ENCODE data around the gene IGSF5. TPM values are rescaled to one million over a fixed set of nuclear protein-coding genes. Genes with fewer than 3 reads are reported as not detected.

IGSF5 gene
- total RNA-seq, 4 donors from 2014 or later, result not detected

DNA sequence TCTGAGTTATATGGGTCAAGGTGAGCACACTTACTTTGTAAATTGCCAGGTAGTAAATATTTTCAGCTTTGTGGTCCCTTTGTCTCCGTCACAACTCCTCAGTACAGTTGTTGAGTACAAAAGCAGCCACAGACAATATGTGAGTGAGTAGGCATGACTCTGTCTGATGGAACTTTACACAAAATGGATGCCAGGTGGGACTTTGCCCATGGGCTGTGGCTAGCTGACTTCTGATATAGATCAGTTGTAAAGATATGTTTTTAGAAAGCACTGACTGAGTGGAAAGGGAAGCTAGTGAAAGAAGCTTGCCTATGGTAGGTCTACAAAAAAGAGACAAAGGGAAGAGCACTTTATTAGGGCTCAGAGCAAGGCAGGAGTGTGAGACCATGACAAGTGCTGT is 23.1 kb upstream of the IGSF5 start:
- Histone ChIP-seq H3K4me3 (no peak overlapping the region), H3K27me3 (no peaks in the 10 kb centered on the region), H3K9me3 (no peaks in the 10 kb centered on the region), H3K36me3 (no peaks in the 10 kb centered on the region), H3K27ac (no peak overlapping the region), H3K4me1 (no peaks in the 10 kb centered on the region)
- intact Hi-C loops (cut with DNase I; ENCODE audit: low total_unique reads) (no loop called here), in situ Hi-C loops (cut with MboI; ENCODE audit: low sequenced_read_pairs in 4 of 4) (no loop called here)
- no peak for TF ChIP-seq POLR2A (IDR thresholded peaks at IDR 0.05)
- no peak for ATAC-seq
- DNase-seq, result no peak

DNA sequence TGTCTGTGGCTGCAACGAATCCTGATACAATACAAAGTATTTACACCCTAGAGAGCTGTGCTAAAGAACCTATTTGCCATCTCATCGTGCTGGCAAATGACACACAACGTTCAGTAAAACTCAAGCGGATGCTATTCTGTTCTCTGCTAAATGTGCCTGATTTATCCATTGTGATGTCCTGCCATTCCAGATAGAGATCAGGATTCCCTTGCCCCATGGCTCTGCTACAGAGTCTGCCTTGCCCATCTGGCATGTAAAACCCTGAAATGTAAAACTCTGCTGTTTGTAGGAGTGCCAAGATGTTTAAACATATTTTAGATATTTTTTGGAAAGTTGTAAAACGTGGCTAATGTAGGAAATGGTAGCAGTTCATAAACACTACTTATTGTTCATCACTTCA is 20.0 kb upstream of the IGSF5 start:
- no peaks in the 10 kb centered on the region for H3K36me3 ChIP-seq
- H3K4me3 ChIP-seq, result no peak overlapping the region
- intact Hi-C loops (cut with DNase I; ENCODE audit: low total_unique reads) (no loop called here), in situ Hi-C loops (cut with MboI; ENCODE audit: low sequenced_read_pairs in 4 of 4) (no loop called here)
- ATAC-seq, result no peak
- H3K9me3 ChIP-seq, result no peaks in the 10 kb centered on the region
- TF ChIP-seq CTCF (IDR thresholded peaks at IDR 0.05 in 4 of 5, conservative IDR thresholded peaks at IDR 0.05 in 1 of 5), result no peak
- no peak for TF ChIP-seq POLR2A (IDR thresholded peaks at IDR 0.05)
- H3K4me1 ChIP-seq, result no peaks in the 10 kb centered on the region
- H3K27me3 ChIP-seq, result no peaks in the 10 kb centered on the region
- H3K27ac ChIP-seq, result no peak overlapping the region
- no peak for DNase-seq

DNA sequence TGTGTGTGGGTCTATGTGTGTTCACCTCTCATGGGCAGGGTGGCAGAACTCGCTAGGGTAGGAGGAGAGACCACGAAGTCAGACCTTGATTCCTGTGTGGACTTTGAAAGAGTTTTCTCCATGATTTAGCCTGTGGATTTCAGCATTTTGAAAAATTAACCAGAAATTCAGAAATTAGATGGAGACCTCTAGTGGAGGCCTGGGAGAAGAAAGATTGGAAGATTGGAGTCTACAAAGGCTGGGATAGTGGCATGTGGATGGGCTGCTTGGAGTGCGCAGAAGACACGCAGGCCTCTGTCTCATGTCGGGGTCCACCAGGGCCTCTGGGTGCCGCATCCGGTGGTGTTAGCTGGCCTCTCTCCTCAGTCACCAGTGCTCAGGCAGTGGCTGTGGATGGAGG is 18.9 kb upstream of the IGSF5 start:
- H3K27ac ChIP-seq, result no peak overlapping the region
- intact Hi-C loops (cut with DNase I; ENCODE audit: low total_unique reads), result no loop called here
- H3K27me3 ChIP-seq, result no peaks in the 10 kb centered on the region
- H3K9me3 ChIP-seq, result no peaks in the 10 kb centered on the region
- no peak overlapping the region for H3K4me3 ChIP-seq
- ATAC-seq, result no peak
- in situ Hi-C loops (cut with MboI; ENCODE audit: low sequenced_read_pairs in 4 of 4), result no loop called here
- DNase-seq, result no peak
- no peaks in the 10 kb centered on the region for H3K36me3 ChIP-seq
- no peak for TF ChIP-seq CTCF (IDR thresholded peaks at IDR 0.05 in 4 of 5, conservative IDR thresholded peaks at IDR 0.05 in 1 of 5)
- no peak for TF ChIP-seq POLR2A (IDR thresholded peaks at IDR 0.05)
- no peaks in the 10 kb centered on the region for H3K4me1 ChIP-seq

DNA sequence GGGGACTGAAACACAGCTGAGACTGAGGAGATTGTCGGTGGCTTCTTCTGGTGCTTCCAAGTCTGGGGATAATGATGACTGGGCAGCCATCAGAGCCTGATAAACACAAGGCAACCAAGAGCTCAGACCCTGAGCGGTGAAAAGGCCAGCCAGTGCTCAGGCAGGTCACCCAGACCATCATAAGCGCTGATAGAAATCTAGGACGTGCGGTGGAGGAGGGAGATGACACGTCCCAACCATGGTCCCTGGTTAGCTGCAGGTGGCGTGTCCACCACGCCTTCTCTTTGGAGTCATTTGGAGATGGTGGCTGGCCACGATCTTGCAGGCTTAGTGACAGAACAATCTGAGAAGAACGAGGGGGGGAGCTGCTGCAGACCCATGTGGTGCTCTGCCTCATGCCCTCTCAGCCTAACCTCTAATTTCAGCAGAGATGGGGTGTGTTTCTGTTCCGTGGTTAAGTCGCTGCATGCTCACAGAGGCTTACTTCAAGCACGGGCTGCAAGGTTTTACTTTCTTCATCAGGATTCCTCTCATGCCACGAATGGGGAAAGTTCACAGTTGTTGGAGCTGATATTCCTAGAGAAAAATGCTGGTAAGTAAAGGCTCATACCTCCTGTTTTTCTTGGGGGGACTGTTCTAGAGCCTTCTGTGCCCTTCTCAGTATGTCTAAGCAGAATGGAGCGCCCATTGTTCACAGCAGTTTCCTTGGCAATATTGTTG is 17.4 kb upstream of the IGSF5 start:
- DNase-seq, result no peak
- intact Hi-C loops (cut with DNase I; ENCODE audit: low total_unique reads) (no loop called here), in situ Hi-C loops (cut with MboI; ENCODE audit: low sequenced_read_pairs in 4 of 4) (no loop called here)
- H3K4me1 ChIP-seq, result no peaks in the 10 kb centered on the region
- no peaks in the 10 kb centered on the region for H3K9me3 ChIP-seq
- TF ChIP-seq CTCF (IDR thresholded peaks at IDR 0.05 in 4 of 5, conservative IDR thresholded peaks at IDR 0.05 in 1 of 5), result no peak
- no peak for TF ChIP-seq POLR2A (IDR thresholded peaks at IDR 0.05)
- H3K4me3 ChIP-seq, result no peak overlapping the region
- H3K27me3 ChIP-seq, result no peaks in the 10 kb centered on the region
- no peaks in the 10 kb centered on the region for H3K36me3 ChIP-seq
- H3K27ac ChIP-seq, result no peak overlapping the region
- no peak for ATAC-seq

DNA sequence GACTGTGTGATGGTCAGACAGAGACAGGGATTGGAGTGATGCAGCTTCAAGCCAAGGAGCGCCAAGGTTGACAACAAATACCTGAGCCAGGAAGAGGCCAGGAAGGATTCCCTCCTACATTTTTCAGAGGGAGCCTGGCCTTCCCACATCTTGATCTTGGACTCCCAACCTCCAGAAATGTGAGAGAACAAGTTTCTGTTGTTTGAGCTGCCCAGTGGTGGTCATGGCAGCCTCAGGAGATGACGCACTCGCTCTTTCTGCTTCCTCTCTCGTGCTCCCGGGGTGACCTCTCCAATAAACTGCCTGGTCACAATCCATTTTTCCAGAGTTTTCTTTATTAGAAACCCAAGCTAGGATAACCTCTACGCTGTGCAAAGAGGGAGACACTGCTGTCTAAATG is 16.6 kb upstream of the IGSF5 start:
- no peak for ATAC-seq
- Histone ChIP-seq H3K9me3 (no peaks in the 10 kb centered on the region), H3K4me1 (no peaks in the 10 kb centered on the region), H3K4me3 (no peak overlapping the region), H3K27ac (no peak overlapping the region), H3K36me3 (no peaks in the 10 kb centered on the region), H3K27me3 (no peaks in the 10 kb centered on the region)
- TF ChIP-seq POLR2A (IDR thresholded peaks at IDR 0.05) (no peak), CTCF (IDR thresholded peaks at IDR 0.05 in 4 of 5, conservative IDR thresholded peaks at IDR 0.05 in 1 of 5) (no peak)
- intact Hi-C loops (cut with DNase I; ENCODE audit: low total_unique reads) (no loop called here), in situ Hi-C loops (cut with MboI; ENCODE audit: low sequenced_read_pairs in 4 of 4) (no loop called here)
- no peak for DNase-seq
